GM12873 (cell line): ENCODE measurements around the gene SERP2.

Experiments
- TF ChIP-seq, protein P1 (sequence below): IDR thresholded peaks from 2 replicates; pipeline ENCODE4 v1.5.1; 2012; ENCODE audit warnings: low read depth, mild to moderate bottlenecking, moderate library complexity, low read length, control low read depth; ENCODE audit not compliant: insufficient read depth; ENCODE audit errors: missing control alignments

SERP2 gene

DNA sequence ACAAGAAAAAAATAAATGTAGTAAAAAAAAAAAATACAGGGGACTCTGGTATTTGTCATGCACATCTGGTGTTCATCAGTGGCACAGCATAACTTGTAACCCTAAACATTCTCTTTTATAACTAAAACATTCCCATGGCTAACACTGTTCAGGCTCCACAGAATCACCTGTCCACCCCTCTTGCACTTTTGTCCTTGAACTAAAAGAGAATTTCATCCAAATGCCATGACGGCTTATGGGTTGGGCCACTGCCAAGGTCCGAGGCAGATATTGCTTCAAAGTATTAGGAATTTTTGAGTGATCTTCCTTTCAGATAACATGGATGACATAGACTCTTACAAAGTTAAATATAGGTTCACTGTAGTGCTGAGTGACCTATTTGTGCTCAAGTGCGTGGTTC, 25.7 kb upstream of the SERP2 start:
- TF ChIP-seq, protein P1, sequence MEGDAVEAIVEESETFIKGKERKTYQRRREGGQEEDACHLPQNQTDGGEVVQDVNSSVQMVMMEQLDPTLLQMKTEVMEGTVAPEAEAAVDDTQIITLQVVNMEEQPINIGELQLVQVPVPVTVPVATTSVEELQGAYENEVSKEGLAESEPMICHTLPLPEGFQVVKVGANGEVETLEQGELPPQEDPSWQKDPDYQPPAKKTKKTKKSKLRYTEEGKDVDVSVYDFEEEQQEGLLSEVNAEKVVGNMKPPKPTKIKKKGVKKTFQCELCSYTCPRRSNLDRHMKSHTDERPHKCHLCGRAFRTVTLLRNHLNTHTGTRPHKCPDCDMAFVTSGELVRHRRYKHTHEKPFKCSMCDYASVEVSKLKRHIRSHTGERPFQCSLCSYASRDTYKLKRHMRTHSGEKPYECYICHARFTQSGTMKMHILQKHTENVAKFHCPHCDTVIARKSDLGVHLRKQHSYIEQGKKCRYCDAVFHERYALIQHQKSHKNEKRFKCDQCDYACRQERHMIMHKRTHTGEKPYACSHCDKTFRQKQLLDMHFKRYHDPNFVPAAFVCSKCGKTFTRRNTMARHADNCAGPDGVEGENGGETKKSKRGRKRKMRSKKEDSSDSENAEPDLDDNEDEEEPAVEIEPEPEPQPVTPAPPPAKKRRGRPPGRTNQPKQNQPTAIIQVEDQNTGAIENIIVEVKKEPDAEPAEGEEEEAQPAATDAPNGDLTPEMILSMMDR: no peak

GRCh38 chr13:44350775-44351504, 22.7 kb upstream of the SERP2 start:
- TF ChIP-seq, protein P1: no peak

DNA sequence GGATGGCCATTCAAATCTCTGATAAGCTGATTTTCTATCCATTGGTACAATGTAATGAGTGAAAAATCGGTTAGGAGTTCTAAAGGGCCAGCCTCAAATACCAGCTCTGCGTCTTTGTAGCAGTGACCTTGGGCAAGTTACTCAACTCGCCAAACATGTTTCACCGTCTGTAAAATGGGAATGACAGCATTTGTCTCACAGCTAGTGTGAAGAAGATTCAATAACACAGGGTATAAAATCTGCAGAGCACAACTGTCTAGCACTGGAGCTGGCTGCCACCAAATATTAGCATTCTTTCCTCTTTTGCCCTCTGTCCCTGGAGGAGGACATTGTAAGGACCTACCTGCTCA, 22.1 kb upstream of the SERP2 start:
- TF ChIP-seq, protein P1: no peak

DNA sequence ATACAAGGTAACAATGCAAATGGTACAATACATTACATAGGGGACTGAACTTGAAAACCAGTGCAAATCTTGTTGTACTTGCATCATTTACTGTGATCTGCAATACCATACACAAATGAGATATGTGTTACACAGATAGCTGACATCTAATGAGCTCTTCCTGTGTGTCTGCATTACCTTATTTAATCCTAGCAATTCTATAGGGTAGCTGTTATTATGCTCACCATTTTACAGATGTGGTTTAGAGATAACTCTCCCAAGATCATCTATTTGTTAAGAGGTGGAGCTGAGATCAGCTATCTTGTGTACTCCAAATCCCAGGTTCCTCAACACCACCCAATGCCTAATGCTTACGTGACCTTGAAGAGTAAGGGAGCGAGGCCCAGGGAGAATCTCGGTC, 21.4 kb upstream of the SERP2 start:
- TF ChIP-seq, protein P1: no peak

DNA sequence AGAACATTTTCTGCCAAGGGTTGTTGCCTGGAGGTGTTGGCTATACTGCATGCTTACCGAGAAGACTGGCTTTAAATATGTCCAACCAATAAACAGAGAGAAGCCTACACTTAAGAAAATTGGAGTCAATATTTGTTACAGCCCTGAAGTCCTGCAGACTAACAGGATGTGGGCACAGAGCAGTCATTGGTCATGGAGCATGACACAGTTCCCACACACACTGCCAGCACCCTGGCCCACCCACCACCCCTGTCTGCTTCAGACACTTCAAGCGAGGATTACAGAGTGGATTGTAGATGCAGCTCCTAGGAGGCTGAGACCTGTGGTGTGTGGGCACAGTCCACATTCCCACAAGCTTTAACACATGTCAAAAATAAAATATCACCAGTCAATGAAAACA, 21.0 kb upstream of the SERP2 start:
- TF ChIP-seq, protein P1: no peak

DNA sequence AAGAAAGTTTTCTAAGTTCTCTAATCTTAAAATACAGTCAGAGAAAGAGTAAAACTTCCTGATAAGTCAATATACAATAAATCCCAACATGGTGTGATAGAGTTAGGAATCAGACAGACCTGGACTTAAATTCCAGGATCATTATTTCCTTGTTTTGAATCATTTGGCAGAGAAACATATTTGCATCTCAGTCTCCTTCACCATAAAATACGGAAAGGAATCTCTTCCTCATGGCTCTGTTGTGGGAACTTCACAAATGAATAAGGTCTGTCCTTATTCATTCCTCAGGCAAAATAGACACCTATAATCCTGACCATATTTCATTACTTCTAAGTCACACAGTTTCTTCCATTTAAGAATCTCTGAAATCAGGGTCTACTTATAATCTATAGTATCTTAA, 19.3 kb upstream of the SERP2 start:
- TF ChIP-seq, protein P1: no peak

DNA sequence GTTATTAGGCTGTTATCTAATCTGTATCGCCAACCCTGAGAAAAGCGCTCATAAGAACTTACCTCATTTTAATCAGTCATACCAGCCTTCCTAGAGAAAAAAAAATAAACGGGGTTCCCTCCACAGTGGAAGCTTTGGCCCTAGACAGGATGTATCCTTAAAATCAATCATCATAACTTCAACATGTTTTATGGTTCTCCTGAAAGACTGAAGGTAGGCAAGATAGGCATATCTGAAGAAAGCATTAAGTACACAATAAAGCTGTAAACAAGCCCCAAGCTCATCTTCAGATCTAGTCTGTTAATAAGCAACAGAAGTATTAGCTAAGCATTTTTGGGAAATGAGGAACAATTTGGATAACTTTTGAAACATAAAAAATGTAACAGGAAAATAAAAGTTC, 18.7 kb upstream of the SERP2 start:
- TF ChIP-seq, protein P1: no peak
